Heart left ventricle (tissue), 16 donors: ENCODE measurements around the gene FAM83E. TPM values are rescaled to one million over a fixed set of nuclear protein-coding genes. Genes with fewer than 3 reads are reported as not detected.

Source experiments
- ATAC-seq, 4 donors: fragments of 200-7000 bp; cut with Tn5 transposase; one replicate each; pipeline ENCODE4 v1.9.1; 2020 to 2022; ENCODE audit warnings: moderate library complexity in 4 of 4, mild to moderate bottlenecking in 3 of 4, moderate number of reproducible peaks in 1 of 4
- DNase-seq, 5 donors: peaks; one replicate each; pipeline ENCODE4 v3.0.0-alpha.2; 2020
- H3K27ac ChIP-seq, 12 donors: fragments of 200-600 bp; sonication (generic) in 4 of 12; one replicate each; pipeline versions ENCODE4 v1.5.0 to v1.8.0; 2016 to 2022; ENCODE audit warnings: mild to moderate bottlenecking in 2 of 12
- H3K27me3 ChIP-seq, 9 donors: fragments of 200-600 bp; sonication (generic) in 2 of 9; one replicate each; pipeline versions ENCODE4 v1.5.1 to v1.8.0; 2016 to 2022; ENCODE audit warnings: mild to moderate bottlenecking in 3 of 9
- H3K36me3 ChIP-seq, 9 donors: fragments of 200-600 bp; sonication (generic) in 2 of 9; one replicate each; pipeline versions ENCODE4 v1.5.0 to v1.8.0; 2018 to 2022; ENCODE audit warnings: mild to moderate bottlenecking in 2 of 9
- H3K4me1 ChIP-seq, 12 donors: fragments of 200-600 bp; sonication (generic) in 4 of 12; one replicate each; pipeline versions ENCODE4 v1.5.0 to v1.8.0; 2016 to 2022; ENCODE audit warnings: mild to moderate bottlenecking in 3 of 12
- H3K4me3 ChIP-seq, 12 donors: fragments of 200-600 bp; sonication (generic) in 4 of 12; one replicate each; pipeline versions ENCODE4 v1.5.0 to v1.8.0; 2017 to 2022; ENCODE audit warnings: mild to moderate bottlenecking in 9 of 12, moderate library complexity in 4 of 12
- H3K9me3 ChIP-seq, 12 donors: fragments of 200-600 bp; sonication (generic) in 4 of 12; one replicate each; pipeline versions ENCODE4 v1.5.0 to v1.8.0; 2016 to 2022; ENCODE audit warnings: mild to moderate bottlenecking in 1 of 12
- POLR2A ChIP-seq, 2 donors: fragments of 450-650 bp; IDR thresholded peaks; one replicate each; pipeline ENCODE4 v1.6.1; 2017; ENCODE audit warnings: antibody characterized with exemption in 2 of 2, mild to moderate bottlenecking in 2 of 2, moderate library complexity in 2 of 2
- WGBS, 4 donors: extraction: QIAGEN DNeasy Blood & Tissue Kit in 2 of 4; methylation state at CpG; one replicate each; pipeline versions ENCODE4 v1.1.5 to v1.1.7; 2013 to 2018; 5-methylcytosine and 5-hydroxymethylcytosine counted together
- intact Hi-C, 10 donors: fragments of 100-400 bp; cut with DNase I; formaldehyde crosslinking; loops; one replicate each; pipeline versions ENCODE4 v1.11.1 to v1.14.2; 2022
- polyA plus RNA-seq, 2 donors: library from polyadenylated mRNA; stranded (reverse); fragments of 200-250 nt; gene quantifications; one replicate each; pipeline ENCODE4 v1.2.3, GENCODE V29; 2013
- total RNA-seq, 9 donors: library from RNA; depleted of rRNA in 2 of 9; stranded (reverse); fragments of >200 nt in 2 of 9; fragmentation: NEBNext Ultra II Directional in 3 of 9; extraction: Animal tissue kit (Norgen Biotek cat#: 25700) in 3 of 9; gene quantifications; one replicate each; pipeline versions ENCODE4 v1.1.0 to v1.2.4, GENCODE V29; 2016 to 2023
- TF ChIP-seq, protein P1 (sequence below), 12 donors: fragments of 200-600 bp; sonication (generic) in 4 of 12; IDR thresholded peaks; one replicate each; pipeline versions ENCODE4 v1.5.0 to v1.8.0; 2018 to 2022; ENCODE audit warnings: antibody characterized with exemption in 12 of 12, mild to moderate bottlenecking in 5 of 12
- donor health status: ischemic (EF 13 %, LVEDD 7.1; RV severe dilation, severe dysfunction).
- donor health status: healthy with polysubstance abuse.
- donor health status: DM: no; HTN: yes; CAD: no.
- donor health status: DM: no; HTN: no; CAD: no.
- donor health status: ischemic (EF 25% LVEDD 6.9; RV normal size, moderate dysfunction).
- donor health status: ischemic (EF 25% LVEDD 5.7; RV mildly dilated, moderate dysfunction).
- donor health status: healthy.
- donor health status: DM: yes; HTN: yes; CAD: no.
- donor health status: ischemic (EF 35%, LVEDD 5.7; RV mildly dilated, moderate dysfunction).
- donor health status: nonischemic (EF 11% LVEDD 7.7; RV severe dilation, severe dysfunction).
- donor health status: DM: yes; HTN: yes; CAD: no.
- donor health status: PGD.
- donor health status: ischemic (EF 29% LVEDD 5.4; RV normal size, mild dysfunction).
- donor health status: nonischemic (EF 23%, LVEDD 6.1; RV moderate dilation, normal function).

Gene FAM83E
- total and polyA plus RNA-seq, 11 donors: 0.14 TPM; not detected in 10

DNA sequence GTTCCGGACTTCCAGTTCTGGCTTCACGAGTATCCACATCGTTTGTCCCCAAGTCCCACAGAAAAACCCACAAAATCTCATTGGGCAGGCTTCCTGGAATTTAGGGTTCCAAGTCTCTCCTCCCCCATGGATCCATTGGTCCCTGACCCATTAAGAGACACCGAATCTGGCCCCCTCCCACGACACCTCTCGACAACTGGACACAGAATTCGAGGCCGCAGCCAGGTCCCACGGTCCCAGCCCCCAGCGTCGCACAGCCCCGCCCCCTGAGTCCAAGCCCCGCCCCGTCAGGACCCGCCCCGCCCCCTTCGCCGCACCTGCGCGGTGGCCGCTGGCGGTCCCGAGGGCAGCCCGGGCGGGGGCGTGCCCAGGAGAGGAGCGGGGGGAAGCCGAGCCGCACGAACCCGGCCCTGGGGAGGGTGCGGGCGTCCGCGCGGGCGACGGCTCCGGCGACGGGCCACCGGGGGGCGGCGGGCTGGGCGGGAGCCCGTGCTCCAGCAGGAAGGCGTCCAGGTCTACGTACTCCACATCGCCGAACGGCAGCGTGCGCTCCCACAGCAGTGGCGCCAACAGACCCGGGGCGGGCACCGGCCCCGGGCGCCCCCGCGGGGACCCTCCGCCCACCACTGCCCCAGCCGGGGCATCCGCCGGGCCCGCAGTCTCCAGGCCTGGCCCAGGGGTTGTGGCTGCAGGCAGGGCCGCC lies 20.5 kb upstream of the FAM83E start:
- 1 to 3% (median 2%) methylated on average over 17 to 67 of the region's 67 CpGs for WGBS, 4 donors
- H3K27ac ChIP-seq: peak overlapping the region; percentile 62 to 100 (median 96)
- TF ChIP-seq POLR2A (IDR thresholded peaks at IDR 0.05): peak in 1 of 2 donors; percentile 47
- TF ChIP-seq, protein P1, sequence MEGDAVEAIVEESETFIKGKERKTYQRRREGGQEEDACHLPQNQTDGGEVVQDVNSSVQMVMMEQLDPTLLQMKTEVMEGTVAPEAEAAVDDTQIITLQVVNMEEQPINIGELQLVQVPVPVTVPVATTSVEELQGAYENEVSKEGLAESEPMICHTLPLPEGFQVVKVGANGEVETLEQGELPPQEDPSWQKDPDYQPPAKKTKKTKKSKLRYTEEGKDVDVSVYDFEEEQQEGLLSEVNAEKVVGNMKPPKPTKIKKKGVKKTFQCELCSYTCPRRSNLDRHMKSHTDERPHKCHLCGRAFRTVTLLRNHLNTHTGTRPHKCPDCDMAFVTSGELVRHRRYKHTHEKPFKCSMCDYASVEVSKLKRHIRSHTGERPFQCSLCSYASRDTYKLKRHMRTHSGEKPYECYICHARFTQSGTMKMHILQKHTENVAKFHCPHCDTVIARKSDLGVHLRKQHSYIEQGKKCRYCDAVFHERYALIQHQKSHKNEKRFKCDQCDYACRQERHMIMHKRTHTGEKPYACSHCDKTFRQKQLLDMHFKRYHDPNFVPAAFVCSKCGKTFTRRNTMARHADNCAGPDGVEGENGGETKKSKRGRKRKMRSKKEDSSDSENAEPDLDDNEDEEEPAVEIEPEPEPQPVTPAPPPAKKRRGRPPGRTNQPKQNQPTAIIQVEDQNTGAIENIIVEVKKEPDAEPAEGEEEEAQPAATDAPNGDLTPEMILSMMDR (IDR thresholded peaks at IDR 0.05): no peak
- no peaks in the 10 kb centered on the region for H3K27me3 ChIP-seq
- H3K36me3 ChIP-seq: peaks cover 0 to 32% (median 3%) of the 10 kb centered on the region in 9 donors
- ATAC-seq (peak in 3 of 4 donors; percentile 28 to 52 (median 37)), DNase-seq (peak; percentile 72 to 87 (median 84))
- intact Hi-C loops: loop anchor here in 1 of 10 donors (5.0 kb wide), 1 partner anchor 337 kb away; no protein-coding TSS in a partner anchor
- H3K4me1 ChIP-seq: peaks cover 18 to 72% (median 54%) of the 10 kb centered on the region in 12 donors
- H3K4me3 ChIP-seq: peak overlapping the region; percentile 19 to 93 (median 78)
- H3K9me3 ChIP-seq: no peaks in the 10 kb centered on the region

- H3K27me3 ChIP-seq: no peaks in the 10 kb centered on the region
- ATAC-seq (peak; percentile 43 to 58 (median 56)), DNase-seq (peak; percentile 97 to 98 (median 98))
- H3K36me3 ChIP-seq: peaks cover 0 to 40% (median 3%) of the 10 kb centered on the region in 9 donors
- peaks cover 20 to 80% (median 60%) of the 10 kb centered on the region in 12 donors for H3K4me1 ChIP-seq
- 5 to 7% (median 6%) methylated on average over 28 to 37 of the region's 37 CpGs for WGBS, 4 donors
- TF ChIP-seq, protein P1 (IDR thresholded peaks at IDR 0.05): no peak
- TF ChIP-seq POLR2A (IDR thresholded peaks at IDR 0.05): peak in 1 of 2 donors; percentile 39
- peak overlapping the region in 11 of 12 donors; percentile 58 to 93 (median 80) for H3K4me3 ChIP-seq
- peak overlapping the region; percentile 62 to 100 (median 96) for H3K27ac ChIP-seq
- intact Hi-C loops: loop anchor here in 1 of 10 donors (5.0 kb wide), 1 partner anchor 338 kb away; no protein-coding TSS in a partner anchor
- H3K9me3 ChIP-seq: no peaks in the 10 kb centered on the region
Measured at GRCh38 chr19:48634424-48635262, 19.8 kb upstream of the FAM83E start.

GRCh38 chr19:48634036-48634342 lies 19.1 kb upstream of the FAM83E start:
- WGBS, 4 donors: 26 to 51% (median 42%) methylated on average over 7 of the region's 7 CpGs
- peaks cover 20 to 84% (median 58%) of the 10 kb centered on the region in 12 donors for H3K4me1 ChIP-seq

More at GRCh38 chr19:48634036-48634342, 19.1 kb upstream of the FAM83E start:
- DNase-seq (no peak), ATAC-seq (no peak)
- peak overlapping the region in 10 of 12 donors; percentile 34 to 93 (median 82) for H3K4me3 ChIP-seq
- H3K36me3 ChIP-seq: peaks cover 0 to 41% (median 3%) of the 10 kb centered on the region in 9 donors
- peak overlapping the region; percentile 62 to 100 (median 96) for H3K27ac ChIP-seq
- TF ChIP-seq POLR2A (IDR thresholded peaks at IDR 0.05): no peak
- TF ChIP-seq, protein P1 (IDR thresholded peaks at IDR 0.05): no peak
- no peaks in the 10 kb centered on the region for H3K27me3 ChIP-seq
- H3K9me3 ChIP-seq: no peaks in the 10 kb centered on the region
- intact Hi-C loops: no loop called here
